ENCODE measurements around the gene HDAC10. TPM values are rescaled to one million over a fixed set of nuclear protein-coding genes. Genes with fewer than 3 reads are reported as not detected.

Gene HDAC10
- polyA plus RNA-seq, 1 of the 3 experiments (the other 2 are of a cell fraction): 51.9 TPM

DNA sequence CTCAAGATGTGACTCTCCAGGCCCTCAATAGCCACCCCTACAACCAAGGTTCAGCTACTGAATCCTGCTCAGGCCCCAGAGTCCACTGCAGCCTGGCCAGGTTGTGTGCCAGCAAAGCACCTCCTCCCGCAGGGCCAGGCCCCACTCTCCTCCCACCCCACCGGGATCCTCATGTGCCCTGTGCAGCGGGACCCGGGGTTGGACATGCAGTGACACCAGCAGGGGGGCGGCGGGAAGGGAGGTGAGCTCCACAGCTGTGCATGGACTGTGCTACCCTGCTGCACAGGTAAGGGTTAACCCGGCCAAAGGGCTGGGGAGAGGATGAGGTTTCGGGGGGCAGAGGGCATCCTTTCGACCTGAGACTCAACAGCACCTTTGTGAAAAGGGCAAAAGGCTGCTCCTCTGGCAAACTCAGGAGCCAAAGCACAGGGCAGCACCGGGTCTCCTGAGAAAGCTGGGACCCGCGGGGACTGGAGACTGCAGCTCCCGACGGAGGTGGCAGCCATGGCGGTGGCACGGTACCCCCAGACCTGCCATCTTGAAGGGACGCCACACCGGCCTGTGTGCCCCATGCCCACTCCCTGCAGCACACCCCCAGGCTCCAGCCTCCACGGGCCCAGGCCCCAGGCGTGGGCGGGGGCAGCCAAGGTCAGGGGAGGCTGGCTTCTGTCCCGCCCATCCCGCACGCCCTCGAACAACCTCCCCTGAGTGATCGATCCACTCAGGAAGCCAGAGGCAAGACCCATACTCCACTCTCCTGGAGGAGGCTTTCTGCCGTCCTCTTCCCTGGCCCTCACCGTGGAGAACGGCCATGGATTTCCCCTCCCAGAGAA, 45.8 kb upstream of the HDAC10 start:
- H3K9me3 ChIP-seq: no peaks in the 10 kb centered on the region
- peak overlapping the region; percentile 6 to 14; a peak in 2 of 4 replicates for H3K27ac ChIP-seq (ENCODE audit: low read depth in 2 of 2, low read length in 1 of 2)
- peaks cover 19 to 27% of the 10 kb centered on the region in 2 experiments; a peak in 3 of 4 replicates for H3K4me1 ChIP-seq (ENCODE audit: control insufficient read depth in 1 of 2, insufficient read depth in 2 of 2, low read depth in 1 of 2, low read length in 1 of 2)
- no peak overlapping the region for H3K4me3 ChIP-seq (ENCODE audit: low read depth in 2 of 2, low read length in 1 of 2)
- DNase-seq: no peak
- H3K36me3 ChIP-seq (replicated peaks in 1 of 2; ENCODE audit: control insufficient read depth in 1 of 2, insufficient read depth in 2 of 2, low read length in 1 of 2): peaks cover 0 to 4% of the 10 kb centered on the region in 2 experiments
- H3K9me2 ChIP-seq: no peaks in the 10 kb centered on the region
- peaks cover 99% of the 10 kb centered on the region for H3K79me2 ChIP-seq (ENCODE audit: insufficient read depth)
- no peak overlapping the region for H3K9ac ChIP-seq
- H3K4me2 ChIP-seq: no peak overlapping the region
- H3K27me3 ChIP-seq (ENCODE audit: insufficient read depth): no peaks in the 10 kb centered on the region
- peaks cover 13% of the 10 kb centered on the region for H3F3A ChIP-seq (replicated peaks; ENCODE audit: insufficient read depth)
- ChIA-PET CTCF (interaction anchor here (0.6 to 2.4 kb wide), 5 partner anchors 11 to 45 kb away, joined by 3 to 9 read pairs (median 3); no protein-coding TSS in a partner anchor), POLR2A (interaction anchor here (0.5 kb wide), 1 partner anchor 9 kb away, joined by 3 read pairs; no protein-coding TSS in a partner anchor)
- 92% methylated on average over 10 of the region's 29 CpGs for WGBS (ENCODE audit: low lambda C conversion rate)
- TF ChIP-seq GATA2 (CRISPR knock-in tag; IDR thresholded peaks at IDR 0.05) (no peak), JUND (IDR thresholded peaks at IDR 0.05) (no peak), MXI1 (IDR thresholded peaks at IDR 0.05; ENCODE audit: low read depth, low read length) (no peak), MEF2A (IDR thresholded peaks at IDR 0.05; ENCODE audit: borderline replicate concordance, low read depth) (no peak), NFIC (IDR thresholded peaks at IDR 0.05; ENCODE audit: borderline replicate concordance) (no peak), FOXJ3 (CRISPR knock-in tag; IDR thresholded peaks at IDR 0.05) (no peak), FOSL2 (IDR thresholded peaks at IDR 0.05; ENCODE audit: borderline replicate concordance, low read depth) (no peak), RAD21 (IDR thresholded peaks at IDR 0.05; ENCODE audit: low read length) (no peak), TAF1 (IDR thresholded peaks at IDR 0.05; ENCODE audit: borderline replicate concordance, low read depth, low read length) (no peak), POLR2AphosphoS5 (IDR thresholded peaks at IDR 0.05; ENCODE audit: low read depth, low read length) (no peak), SMC3 (IDR thresholded peaks at IDR 0.05; ENCODE audit: low read depth, low read length) (no peak), YY1 (IDR thresholded peaks at IDR 0.05; ENCODE audit: low read depth) (no peak)
- TF ChIP-seq, protein P1, sequence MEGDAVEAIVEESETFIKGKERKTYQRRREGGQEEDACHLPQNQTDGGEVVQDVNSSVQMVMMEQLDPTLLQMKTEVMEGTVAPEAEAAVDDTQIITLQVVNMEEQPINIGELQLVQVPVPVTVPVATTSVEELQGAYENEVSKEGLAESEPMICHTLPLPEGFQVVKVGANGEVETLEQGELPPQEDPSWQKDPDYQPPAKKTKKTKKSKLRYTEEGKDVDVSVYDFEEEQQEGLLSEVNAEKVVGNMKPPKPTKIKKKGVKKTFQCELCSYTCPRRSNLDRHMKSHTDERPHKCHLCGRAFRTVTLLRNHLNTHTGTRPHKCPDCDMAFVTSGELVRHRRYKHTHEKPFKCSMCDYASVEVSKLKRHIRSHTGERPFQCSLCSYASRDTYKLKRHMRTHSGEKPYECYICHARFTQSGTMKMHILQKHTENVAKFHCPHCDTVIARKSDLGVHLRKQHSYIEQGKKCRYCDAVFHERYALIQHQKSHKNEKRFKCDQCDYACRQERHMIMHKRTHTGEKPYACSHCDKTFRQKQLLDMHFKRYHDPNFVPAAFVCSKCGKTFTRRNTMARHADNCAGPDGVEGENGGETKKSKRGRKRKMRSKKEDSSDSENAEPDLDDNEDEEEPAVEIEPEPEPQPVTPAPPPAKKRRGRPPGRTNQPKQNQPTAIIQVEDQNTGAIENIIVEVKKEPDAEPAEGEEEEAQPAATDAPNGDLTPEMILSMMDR (IDR thresholded peaks at IDR 0.05): no peak
- TF ChIP-seq, protein P2, sequence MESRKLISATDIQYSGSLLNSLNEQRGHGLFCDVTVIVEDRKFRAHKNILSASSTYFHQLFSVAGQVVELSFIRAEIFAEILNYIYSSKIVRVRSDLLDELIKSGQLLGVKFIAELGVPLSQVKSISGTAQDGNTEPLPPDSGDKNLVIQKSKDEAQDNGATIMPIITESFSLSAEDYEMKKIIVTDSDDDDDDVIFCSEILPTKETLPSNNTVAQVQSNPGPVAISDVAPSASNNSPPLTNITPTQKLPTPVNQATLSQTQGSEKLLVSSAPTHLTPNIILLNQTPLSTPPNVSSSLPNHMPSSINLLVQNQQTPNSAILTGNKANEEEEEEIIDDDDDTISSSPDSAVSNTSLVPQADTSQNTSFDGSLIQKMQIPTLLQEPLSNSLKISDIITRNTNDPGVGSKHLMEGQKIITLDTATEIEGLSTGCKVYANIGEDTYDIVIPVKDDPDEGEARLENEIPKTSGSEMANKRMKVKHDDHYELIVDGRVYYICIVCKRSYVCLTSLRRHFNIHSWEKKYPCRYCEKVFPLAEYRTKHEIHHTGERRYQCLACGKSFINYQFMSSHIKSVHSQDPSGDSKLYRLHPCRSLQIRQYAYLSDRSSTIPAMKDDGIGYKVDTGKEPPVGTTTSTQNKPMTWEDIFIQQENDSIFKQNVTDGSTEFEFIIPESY (IDR thresholded peaks at IDR 0.05; ENCODE audit: borderline replicate concordance, low read depth): no peak
- TF ChIP-seq, protein P3, sequence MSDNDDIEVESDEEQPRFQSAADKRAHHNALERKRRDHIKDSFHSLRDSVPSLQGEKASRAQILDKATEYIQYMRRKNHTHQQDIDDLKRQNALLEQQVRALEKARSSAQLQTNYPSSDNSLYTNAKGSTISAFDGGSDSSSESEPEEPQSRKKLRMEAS (IDR thresholded peaks at IDR 0.05; ENCODE audit: low read depth): no peak
- TF ChIP-seq, protein P4, sequence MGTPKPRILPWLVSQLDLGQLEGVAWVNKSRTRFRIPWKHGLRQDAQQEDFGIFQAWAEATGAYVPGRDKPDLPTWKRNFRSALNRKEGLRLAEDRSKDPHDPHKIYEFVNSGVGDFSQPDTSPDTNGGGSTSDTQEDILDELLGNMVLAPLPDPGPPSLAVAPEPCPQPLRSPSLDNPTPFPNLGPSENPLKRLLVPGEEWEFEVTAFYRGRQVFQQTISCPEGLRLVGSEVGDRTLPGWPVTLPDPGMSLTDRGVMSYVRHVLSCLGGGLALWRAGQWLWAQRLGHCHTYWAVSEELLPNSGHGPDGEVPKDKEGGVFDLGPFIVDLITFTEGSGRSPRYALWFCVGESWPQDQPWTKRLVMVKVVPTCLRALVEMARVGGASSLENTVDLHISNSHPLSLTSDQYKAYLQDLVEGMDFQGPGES (IDR thresholded peaks at IDR 0.05; ENCODE audit: low read depth, low read length): no peak
- H2AFZ ChIP-seq (ENCODE audit: low read depth): no peak overlapping the region
- peaks cover 93% of the 10 kb centered on the region for H4K20me1 ChIP-seq (ENCODE audit: insufficient read depth)
